OCI-LY1 (cell line): ENCODE results near the gene RPL28.
"Not testable (repeated sequence)": the region's sequence is repeated elsewhere in the genome, so short reads cannot be mapped to it uniquely, and the experiment has no call there.

Experiments
- H2AFZ ChIP-seq: fragments of 200-600 bp; sonication (generic), shearing (Covaris generic); 2 replicates; pipeline ENCODE4 v1.6.0; 2014; ENCODE audit warnings: antibody characterized with exemption, mild to moderate bottlenecking, low read length
- H3F3A ChIP-seq: fragments of 200-600 bp; sonication (generic), shearing (Covaris generic); 2 replicates; pipeline ENCODE4 v1.6.0; 2014; ENCODE audit warnings: mild to moderate bottlenecking, antibody characterized with exemption, low read length, moderate library complexity; ENCODE audit not compliant: insufficient read depth
- H3K27ac ChIP-seq: fragments of 200-600 bp; sonication (generic); 2 replicates; pipeline ENCODE4 v1.5.1; 2014; ENCODE audit warnings: low read length, mixed run types, mild to moderate bottlenecking, low read depth; ENCODE audit not compliant: poor library complexity, severe bottlenecking
- H3K27me3 ChIP-seq: fragments of 200-600 bp; sonication (generic); 2 replicates; pipeline ENCODE4 v1.6.0; 2014; ENCODE audit warnings: antibody characterized with exemption, mild to moderate bottlenecking, low read length, moderate library complexity; ENCODE audit not compliant: insufficient read depth
- H3K36me3 ChIP-seq: fragments of 200-600 bp; sonication (generic); 2 replicates; pipeline ENCODE4 v1.6.1; 2014; ENCODE audit warnings: mild to moderate bottlenecking, antibody characterized with exemption, low read length, moderate library complexity, mixed read lengths; ENCODE audit not compliant: insufficient read depth
- H3K4me1 ChIP-seq: fragments of 200-600 bp; sonication (generic); 2 replicates; pipeline ENCODE4 v1.5.1; 2014; ENCODE audit warnings: mild to moderate bottlenecking, low read length, moderate library complexity; ENCODE audit not compliant: insufficient read depth, severe bottlenecking
- H3K4me2 ChIP-seq: fragments of 200-600 bp; sonication (generic), shearing (Covaris generic); 2 replicates; pipeline ENCODE4 v1.6.1; 2014; ENCODE audit warnings: low read length
- H3K4me3 ChIP-seq: fragments of 200-600 bp; sonication (generic); 2 replicates; pipeline ENCODE4 v1.5.1; 2014; ENCODE audit warnings: low read length, low read depth, mild to moderate bottlenecking, mixed read lengths; ENCODE audit not compliant: poor library complexity, severe bottlenecking
- H3K79me2 ChIP-seq: fragments of 200-600 bp; shearing (Covaris generic); 2 replicates; pipeline ENCODE4 v1.6.1; 2016; ENCODE audit warnings: mixed run types, low read length, mixed read lengths; ENCODE audit not compliant: insufficient read depth
- H3K9ac ChIP-seq: fragments of 200-600 bp; sonication (generic), shearing (Covaris generic); 2 replicates; pipeline ENCODE4 v1.6.1; 2014; ENCODE audit warnings: mild to moderate bottlenecking, low read length, mixed read lengths
- H3K9me2 ChIP-seq: fragments of 200-600 bp; sonication (generic), shearing (Covaris generic); 2 replicates; pipeline ENCODE4 v1.6.1; 2014; ENCODE audit warnings: low read depth, mild to moderate bottlenecking, low read length, mixed read lengths
- H3K9me3 ChIP-seq: fragments of 200-600 bp; shearing (Covaris generic); 2 replicates; pipeline ENCODE4 v1.6.1; 2014; ENCODE audit warnings: low read length, mixed read lengths
- H4K20me1 ChIP-seq: fragments of 200-600 bp; sonication (generic), shearing (Covaris generic); 2 replicates; pipeline ENCODE4 v1.6.0; 2016; ENCODE audit warnings: mild to moderate bottlenecking, low read length; ENCODE audit not compliant: insufficient read depth
- EZH2 ChIP-seq: fragments of 200-600 bp; sonication (generic), shearing (Covaris generic); IDR thresholded peaks from 2 replicates; pipeline ENCODE4 v1.8.0; 2017; ENCODE audit warnings: borderline replicate concordance, mixed run types, mild to moderate bottlenecking, antibody characterized with exemption, low read length, moderate library complexity, mixed read lengths
- TF ChIP-seq, protein P1 (sequence below): fragments of 200-600 bp; sonication (generic), shearing (Covaris generic); IDR thresholded peaks from 2 replicates; pipeline ENCODE4 v1.5.1; 2017; ENCODE audit warnings: mild to moderate bottlenecking, antibody characterized with exemption, low read length, moderate library complexity, mixed read lengths

Gene RPL28

DNA sequence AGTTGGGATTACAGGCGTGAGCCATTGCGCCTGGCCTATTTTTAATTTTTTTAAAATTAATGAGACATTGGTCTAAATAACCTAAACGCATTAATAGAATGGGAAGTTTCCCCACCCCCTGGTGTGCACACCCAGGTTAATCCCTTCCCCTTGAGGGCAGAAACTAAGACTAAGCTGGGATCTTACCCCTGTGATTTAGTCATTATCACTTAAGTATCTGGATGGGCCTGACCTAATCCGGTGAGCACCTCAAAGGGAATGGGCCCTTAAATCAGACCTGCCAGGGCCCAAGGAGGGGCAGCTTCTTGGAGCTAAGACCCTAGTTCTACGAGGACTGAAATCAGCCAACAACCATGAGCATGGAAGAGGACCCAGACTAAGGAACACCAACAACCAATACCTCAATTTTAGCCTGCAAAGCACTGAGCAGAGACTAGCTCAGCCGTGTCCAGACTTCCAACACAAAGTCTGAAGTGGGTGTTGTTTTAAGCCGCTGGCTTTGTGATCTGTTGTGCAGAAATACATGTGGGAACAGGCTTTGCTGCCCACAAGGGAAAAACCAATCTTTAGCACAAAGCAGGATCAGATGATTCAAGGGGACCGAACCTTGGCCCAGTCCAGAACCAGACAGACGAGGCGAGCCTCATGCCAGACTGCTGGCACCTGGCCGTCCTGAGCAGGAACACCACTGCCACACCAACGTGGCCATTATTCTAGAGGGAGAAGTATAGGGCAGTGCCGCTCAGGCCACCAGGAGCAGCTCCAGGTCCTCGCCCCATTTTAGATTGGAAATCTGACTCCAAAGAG lies 14.8 kb downstream of the RPL28 start:
- no peaks in the 10 kb centered on the region for H4K20me1 ChIP-seq

DNA sequence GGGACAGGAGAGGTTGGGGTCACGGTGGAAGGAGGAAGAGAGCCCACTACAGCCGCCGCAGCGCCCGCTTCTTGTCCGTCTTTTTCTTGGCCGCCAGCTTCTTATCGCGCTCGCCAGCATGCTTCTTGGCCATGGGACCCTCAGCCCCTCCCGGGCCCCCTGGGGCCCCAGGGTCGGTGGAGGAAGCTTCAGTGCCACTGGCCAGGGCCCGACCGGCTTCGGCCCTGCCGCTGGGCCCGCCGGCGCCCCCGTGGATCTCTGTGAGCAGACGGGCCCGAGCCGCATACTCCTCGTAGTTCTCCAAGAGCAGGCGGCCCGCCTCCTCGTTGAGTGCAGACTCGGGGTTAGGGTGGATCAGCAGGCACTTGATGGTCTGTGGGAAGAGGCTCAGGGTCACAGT lies 15.7 kb downstream of the RPL28 start:
- H3K9ac ChIP-seq, H3K79me2 ChIP-seq, H4K20me1 ChIP-seq, H3K27me3 ChIP-seq, H3K4me2 ChIP-seq, H3K4me3 ChIP-seq, H2AFZ ChIP-seq, H3K9me3 ChIP-seq, H3F3A ChIP-seq, H3K9me2 ChIP-seq, H3K27ac ChIP-seq: not testable (repeated sequence)
- H3K36me3 ChIP-seq: peaks cover 55% of the 10 kb centered on the region
- peaks cover 26% of the 10 kb centered on the region for H3K4me1 ChIP-seq

More for the DNA sequence above, 14.8 kb downstream of the RPL28 start:
- Histone ChIP-seq H3F3A (no peaks in the 10 kb centered on the region), H3K9me3 (no peaks in the 10 kb centered on the region), H3K4me1 (peaks cover 17% of the 10 kb centered on the region), H3K9me2 (no peaks in the 10 kb centered on the region), H3K4me2 (no peak overlapping the region), H3K9ac (no peak overlapping the region), H3K27ac (no peak overlapping the region), H3K4me3 (no peak overlapping the region), H3K27me3 (no peaks in the 10 kb centered on the region), H3K79me2 (0 out of 2 replicates have a peak, but pooled peaks cover 1% of the 10 kb centered on the region), H2AFZ (no peak overlapping the region), H3K36me3 (peaks cover 46% of the 10 kb centered on the region)
- TF ChIP-seq, protein P1, sequence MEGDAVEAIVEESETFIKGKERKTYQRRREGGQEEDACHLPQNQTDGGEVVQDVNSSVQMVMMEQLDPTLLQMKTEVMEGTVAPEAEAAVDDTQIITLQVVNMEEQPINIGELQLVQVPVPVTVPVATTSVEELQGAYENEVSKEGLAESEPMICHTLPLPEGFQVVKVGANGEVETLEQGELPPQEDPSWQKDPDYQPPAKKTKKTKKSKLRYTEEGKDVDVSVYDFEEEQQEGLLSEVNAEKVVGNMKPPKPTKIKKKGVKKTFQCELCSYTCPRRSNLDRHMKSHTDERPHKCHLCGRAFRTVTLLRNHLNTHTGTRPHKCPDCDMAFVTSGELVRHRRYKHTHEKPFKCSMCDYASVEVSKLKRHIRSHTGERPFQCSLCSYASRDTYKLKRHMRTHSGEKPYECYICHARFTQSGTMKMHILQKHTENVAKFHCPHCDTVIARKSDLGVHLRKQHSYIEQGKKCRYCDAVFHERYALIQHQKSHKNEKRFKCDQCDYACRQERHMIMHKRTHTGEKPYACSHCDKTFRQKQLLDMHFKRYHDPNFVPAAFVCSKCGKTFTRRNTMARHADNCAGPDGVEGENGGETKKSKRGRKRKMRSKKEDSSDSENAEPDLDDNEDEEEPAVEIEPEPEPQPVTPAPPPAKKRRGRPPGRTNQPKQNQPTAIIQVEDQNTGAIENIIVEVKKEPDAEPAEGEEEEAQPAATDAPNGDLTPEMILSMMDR: no peak
- TF ChIP-seq EZH2: no peak

DNA sequence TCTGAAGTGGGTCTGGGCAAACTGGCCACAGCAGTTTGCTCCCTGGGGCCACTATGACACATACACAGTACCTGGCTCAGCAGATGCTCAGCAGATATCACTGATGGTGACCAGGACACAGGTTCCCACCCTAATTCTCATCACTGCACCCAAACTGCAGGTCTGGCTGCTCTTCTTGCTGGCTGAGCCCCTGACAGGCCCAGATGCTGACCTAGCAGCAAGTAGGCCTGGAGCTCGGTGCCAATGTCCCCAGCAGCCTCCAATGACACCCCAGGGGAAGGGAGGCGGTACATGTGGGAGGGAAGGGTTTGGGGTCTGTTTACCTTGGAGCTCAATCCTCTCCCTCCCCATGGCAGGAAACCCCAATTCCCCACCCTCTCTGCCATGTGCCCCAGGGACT lies 16.8 kb downstream of the RPL28 start:
- TF ChIP-seq, protein P1: no peak
- TF ChIP-seq EZH2: no peak
- no peaks in the 10 kb centered on the region for H3K9me3 ChIP-seq
- H3K36me3 ChIP-seq: peaks cover 65% of the 10 kb centered on the region
- H3K4me1 ChIP-seq: peaks cover 30% of the 10 kb centered on the region
- H3K9me2 ChIP-seq: no peaks in the 10 kb centered on the region
- H3K79me2 ChIP-seq: peaks cover 19% of the 10 kb centered on the region
- no peak overlapping the region for H3K27ac ChIP-seq
- no peaks in the 10 kb centered on the region for H4K20me1 ChIP-seq
- no peak overlapping the region for H3K9ac ChIP-seq
- no peaks in the 10 kb centered on the region for H3F3A ChIP-seq
- no peaks in the 10 kb centered on the region for H3K27me3 ChIP-seq
- no peak overlapping the region for H3K4me3 ChIP-seq
- H2AFZ ChIP-seq: no peak overlapping the region
- H3K4me2 ChIP-seq: no peak overlapping the region

DNA sequence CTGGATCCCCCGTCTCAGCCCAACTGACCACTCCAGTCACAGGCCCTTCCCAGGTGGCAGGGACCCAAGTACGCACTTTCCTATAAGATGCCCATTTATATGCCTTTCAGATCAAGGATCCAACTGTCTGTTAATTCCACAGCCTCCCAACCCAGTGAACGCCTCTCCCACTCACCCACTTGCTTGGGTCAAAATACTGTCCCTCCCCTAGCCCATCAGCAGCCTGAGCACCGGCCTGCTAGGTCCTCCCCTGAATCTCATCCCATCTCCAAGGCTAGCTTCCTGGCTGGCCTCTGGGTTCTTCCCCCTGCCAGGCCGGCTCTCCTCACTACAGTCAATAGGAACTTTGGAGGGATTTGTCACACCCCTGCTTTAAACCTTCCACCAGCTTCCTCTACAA lies 19.9 kb downstream of the RPL28 start:
- no peaks in the 10 kb centered on the region for H3K9me3 ChIP-seq
- H3K4me1 ChIP-seq: peaks cover 26% of the 10 kb centered on the region
- H3K27ac ChIP-seq: no peak overlapping the region
- peaks cover 19% of the 10 kb centered on the region for H3K79me2 ChIP-seq
- no peaks in the 10 kb centered on the region for H3K9me2 ChIP-seq
- TF ChIP-seq, protein P1: no peak
- TF ChIP-seq EZH2: no peak
- no peak overlapping the region for H2AFZ ChIP-seq
- H3K4me3 ChIP-seq: peak overlapping the region; percentile 97
- H3K27me3 ChIP-seq: no peaks in the 10 kb centered on the region
- no peaks in the 10 kb centered on the region for H4K20me1 ChIP-seq
- peak overlapping the region; percentile 93 for H3K4me2 ChIP-seq
- H3K36me3 ChIP-seq: peaks cover 65% of the 10 kb centered on the region
- H3K9ac ChIP-seq: peak overlapping the region; percentile 99; the same call in 1 of the 2 replicates
- no peaks in the 10 kb centered on the region for H3F3A ChIP-seq
